HUES64 (cell line): Measurements from ENCODE around the gene OPHN1.
"Not testable (repeated sequence)": the region's sequence is repeated elsewhere in the genome, so short reads cannot be mapped to it uniquely, and the experiment has no call there.

Source experiments
- H3K27ac ChIP-seq: 2 replicates; pipeline ENCODE4 v1.7.0; 2013; ENCODE audit warnings: low read depth, low read length, inconsistent platforms
- H3K27me3 ChIP-seq: 2 replicates; pipeline ENCODE4 v1.6.1; 2013; ENCODE audit warnings: mild to moderate bottlenecking, low read length; ENCODE audit not compliant: insufficient read depth
- H3K36me3 ChIP-seq: 2 replicates; pipeline ENCODE4 v1.6.1; 2013; ENCODE audit warnings: mild to moderate bottlenecking, low read length; ENCODE audit not compliant: insufficient read depth
- H3K4me1 ChIP-seq: 2 replicates; pipeline ENCODE4 v1.6.1; 2013; ENCODE audit warnings: mild to moderate bottlenecking, low read length, moderate library complexity; ENCODE audit not compliant: insufficient read depth
- H3K4me3 ChIP-seq: 2 replicates; pipeline ENCODE4 v1.5.1; 2013; ENCODE audit warnings: mild to moderate bottlenecking, low read length, moderate library complexity
- H3K9ac ChIP-seq: 2 replicates; pipeline ENCODE4 v1.6.1; 2013; ENCODE audit warnings: mild to moderate bottlenecking, low read depth, low read length
- H3K9me3 ChIP-seq: 2 replicates; pipeline ENCODE4 v1.6.1; 2013; ENCODE audit warnings: low read depth, low read length; ENCODE audit not compliant: insufficient read depth
- WGBS: fragments of 150-250, 120-280 bp; methylation state at CpG from one replicate; pipeline ENCODE4 v1.1.7; 2013; ENCODE audit warnings: missing lambda C conversion rate; 5-methylcytosine and 5-hydroxymethylcytosine counted together

OPHN1 gene

DNA sequence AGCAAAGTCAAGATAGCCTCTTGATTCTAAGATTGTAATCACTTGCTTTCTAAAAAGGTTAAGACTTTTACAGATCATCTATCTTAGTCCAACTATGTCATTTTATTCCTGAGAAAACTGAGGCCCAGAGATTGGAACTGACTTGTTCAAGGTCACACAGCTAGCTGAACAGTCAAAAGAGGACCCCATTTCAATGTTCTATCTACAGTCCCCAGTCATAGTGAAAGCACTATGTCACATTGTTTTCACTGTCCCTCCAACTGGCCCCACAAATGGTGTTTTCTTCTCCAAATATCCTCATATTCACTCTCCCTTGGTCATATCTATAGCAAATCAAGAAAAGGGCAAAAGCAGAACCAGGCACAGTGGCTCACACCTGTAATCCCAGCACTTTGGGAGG is 145.2 kb downstream of the OPHN1 start:
- no peak overlapping the region for H3K27ac ChIP-seq
- no peak overlapping the region for H3K4me3 ChIP-seq
- H3K36me3 ChIP-seq = no peaks in the 10 kb centered on the region
- no peaks in the 10 kb centered on the region for H3K27me3 ChIP-seq
- H3K9ac ChIP-seq = no peak overlapping the region
- no peaks in the 10 kb centered on the region for H3K4me1 ChIP-seq
- no peaks in the 10 kb centered on the region for H3K9me3 ChIP-seq

DNA sequence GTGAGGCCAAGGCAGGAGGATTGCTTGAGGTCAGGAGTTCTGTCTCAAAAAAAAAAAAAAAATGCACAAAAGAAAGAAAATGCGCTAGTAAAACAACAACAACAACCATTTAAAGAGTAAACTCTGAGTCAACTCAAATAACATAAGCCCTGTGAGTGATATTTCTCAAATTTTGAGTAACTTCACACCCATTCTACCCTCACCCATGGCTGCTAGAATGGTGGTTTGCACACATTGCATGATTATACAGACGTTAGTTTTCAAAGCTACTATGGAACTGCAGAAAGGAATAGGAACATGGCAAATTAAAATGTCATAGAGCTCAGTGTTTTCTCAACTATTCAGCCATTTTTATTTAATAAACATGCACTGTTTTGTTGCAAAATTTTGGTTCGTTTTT is 145.9 kb downstream of the OPHN1 start:
- Histone ChIP-seq H3K27ac (no peak overlapping the region), H3K4me3 (no peak overlapping the region), H3K9me3 (no peaks in the 10 kb centered on the region), H3K27me3 (no peaks in the 10 kb centered on the region), H3K36me3 (no peaks in the 10 kb centered on the region), H3K4me1 (no peaks in the 10 kb centered on the region), H3K9ac (no peak overlapping the region)
- WGBS = 90% methylated on average over 2 of the region's 3 CpGs

DNA sequence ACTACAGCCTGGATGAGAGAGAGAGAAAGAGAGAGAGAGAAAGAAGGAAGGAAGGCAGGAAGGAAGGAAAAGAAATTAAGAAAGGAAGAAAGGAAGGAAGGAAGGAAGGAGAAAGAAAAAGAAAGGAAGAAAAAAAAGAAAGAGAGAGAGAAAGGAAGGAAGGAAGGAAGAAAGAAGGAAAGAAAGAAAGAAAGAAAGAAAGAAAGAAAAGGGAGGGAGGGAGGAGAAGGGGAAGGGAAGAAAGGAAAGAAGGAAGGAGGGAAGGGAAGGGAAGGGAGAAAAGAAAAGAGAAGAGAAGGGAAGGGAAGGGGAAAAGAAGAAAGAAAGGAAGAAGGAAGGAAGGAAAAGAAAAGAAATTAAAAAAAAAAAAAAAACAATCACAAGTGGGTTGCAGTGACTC is 146.3 kb downstream of the OPHN1 start:
- H3K9ac ChIP-seq = no peak overlapping the region
- no peaks in the 10 kb centered on the region for H3K27me3 ChIP-seq
- no peaks in the 10 kb centered on the region for H3K36me3 ChIP-seq
- H3K9me3 ChIP-seq = no peaks in the 10 kb centered on the region
- H3K27ac ChIP-seq = no peak overlapping the region
- no peaks in the 10 kb centered on the region for H3K4me1 ChIP-seq
- no peak overlapping the region for H3K4me3 ChIP-seq

DNA sequence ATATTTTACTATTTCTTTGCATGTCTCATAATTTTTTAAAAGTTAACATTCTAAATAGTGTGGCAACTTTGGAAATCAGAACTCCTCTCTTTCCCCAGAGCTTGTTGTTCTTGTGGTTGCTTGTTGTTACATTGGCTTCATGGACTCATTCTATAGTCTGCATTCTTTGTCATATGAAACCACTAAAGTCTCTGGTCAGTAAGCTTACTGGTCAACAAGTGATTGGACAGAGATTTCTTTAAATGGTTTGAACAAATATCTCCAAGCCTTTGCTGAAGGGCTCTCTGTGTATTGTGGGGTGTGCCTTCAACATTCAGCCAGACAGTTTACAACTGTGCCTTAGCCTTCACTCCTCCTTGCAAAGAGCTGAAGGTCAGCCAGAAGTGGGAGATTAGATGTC is 147.2 kb downstream of the OPHN1 start:
- Histone ChIP-seq H3K27ac (no peak overlapping the region), H3K4me1 (no peaks in the 10 kb centered on the region), H3K9me3 (no peaks in the 10 kb centered on the region), H3K27me3 (no peaks in the 10 kb centered on the region), H3K4me3 (no peak overlapping the region), H3K9ac (no peak overlapping the region), H3K36me3 (no peaks in the 10 kb centered on the region)

DNA sequence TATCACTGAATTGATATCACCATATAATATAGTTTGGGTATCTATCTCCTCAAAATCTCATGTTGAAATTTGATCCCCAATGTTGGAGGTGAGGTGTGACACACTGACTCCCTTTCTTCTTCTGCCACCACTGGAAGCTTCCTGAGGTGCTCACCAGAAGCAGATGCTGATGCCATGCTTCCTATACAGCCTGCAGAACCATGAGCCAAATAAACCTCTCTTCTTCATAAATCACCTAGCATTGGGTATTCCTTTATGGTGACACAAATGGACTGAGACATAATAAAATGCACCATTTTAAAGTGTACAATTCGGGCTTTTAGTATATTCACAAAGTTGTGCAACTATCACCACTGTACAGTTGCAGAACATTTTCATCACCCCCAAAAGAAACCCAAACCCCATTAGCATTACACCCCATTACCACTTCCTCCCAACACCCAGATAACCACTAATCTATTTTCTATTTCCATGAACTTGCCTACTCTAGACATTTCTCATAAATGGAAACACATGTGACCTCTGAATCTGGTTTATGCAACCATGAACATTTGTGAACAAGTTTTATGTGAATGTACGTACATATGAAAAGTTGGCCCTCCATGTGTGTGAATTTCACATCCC is 148.9 kb downstream of the OPHN1 start:
- Histone ChIP-seq H3K9ac (no peak overlapping the region), H3K27ac (no peak overlapping the region), H3K4me3 (no peak overlapping the region), H3K9me3 (no peaks in the 10 kb centered on the region), H3K27me3 (no peaks in the 10 kb centered on the region), H3K4me1 (0 out of 2 replicates have a peak, but pooled peaks cover 6% of the 10 kb centered on the region), H3K36me3 (no peaks in the 10 kb centered on the region)
- 92% methylated on average over 1 of the region's 2 CpGs for WGBS

DNA sequence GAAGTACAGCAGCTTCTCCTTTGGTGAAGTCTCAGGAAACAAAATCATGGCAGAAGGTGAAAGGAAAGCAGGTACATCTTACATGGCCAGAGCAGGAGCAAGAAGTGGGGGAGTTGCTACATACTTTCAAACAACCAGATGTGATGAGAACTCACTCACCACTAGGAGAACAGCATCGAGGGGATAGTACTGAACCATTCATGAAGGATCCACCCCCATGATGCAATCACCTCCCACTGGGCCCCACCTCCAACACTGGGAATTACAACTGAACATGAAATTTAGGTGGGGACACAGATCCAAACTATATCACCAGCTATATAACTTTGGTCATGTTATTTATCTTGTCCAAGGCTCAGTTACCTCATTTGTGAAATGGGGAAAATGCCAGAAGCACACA is 159.4 kb downstream of the OPHN1 start:
- Histone ChIP-seq H3K9ac (no peak overlapping the region), H3K27me3 (no peaks in the 10 kb centered on the region), H3K4me3 (no peak overlapping the region), H3K4me1 (peaks cover 11% of the 10 kb centered on the region; the same call in 1 of the 2 replicates), H3K9me3 (peaks cover 5% of the 10 kb centered on the region), H3K36me3 (no peaks in the 10 kb centered on the region), H3K27ac (no peak overlapping the region)
- WGBS = 14% methylated on average over 1 of the region's 1 CpG

DNA sequence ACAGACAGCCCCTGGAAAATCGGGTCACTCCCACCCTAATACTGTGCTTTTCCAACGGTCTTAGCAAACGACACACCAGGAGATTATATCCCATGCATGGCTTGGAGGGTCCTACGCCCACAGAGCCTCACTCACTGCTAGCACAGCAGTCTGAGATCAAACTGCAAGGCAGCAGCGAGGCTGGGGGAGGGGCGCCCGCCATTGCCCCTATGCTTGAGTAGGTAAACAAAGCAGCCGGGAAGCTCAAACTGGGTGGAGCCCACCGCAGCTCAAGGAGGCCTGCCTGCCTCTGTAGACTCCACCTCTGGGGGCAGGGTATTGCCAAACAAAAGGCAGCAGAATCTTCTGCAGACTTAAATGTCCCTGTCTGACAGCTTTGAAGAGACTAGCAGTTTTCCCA is 168.5 kb downstream of the OPHN1 start:
- not testable (repeated sequence) for H3K27ac ChIP-seq, H3K27me3 ChIP-seq, H3K9me3 ChIP-seq, H3K4me3 ChIP-seq, H3K9ac ChIP-seq, H3K4me1 ChIP-seq, H3K36me3 ChIP-seq
- WGBS = 60% methylated on average over 9 of the region's 9 CpGs

DNA sequence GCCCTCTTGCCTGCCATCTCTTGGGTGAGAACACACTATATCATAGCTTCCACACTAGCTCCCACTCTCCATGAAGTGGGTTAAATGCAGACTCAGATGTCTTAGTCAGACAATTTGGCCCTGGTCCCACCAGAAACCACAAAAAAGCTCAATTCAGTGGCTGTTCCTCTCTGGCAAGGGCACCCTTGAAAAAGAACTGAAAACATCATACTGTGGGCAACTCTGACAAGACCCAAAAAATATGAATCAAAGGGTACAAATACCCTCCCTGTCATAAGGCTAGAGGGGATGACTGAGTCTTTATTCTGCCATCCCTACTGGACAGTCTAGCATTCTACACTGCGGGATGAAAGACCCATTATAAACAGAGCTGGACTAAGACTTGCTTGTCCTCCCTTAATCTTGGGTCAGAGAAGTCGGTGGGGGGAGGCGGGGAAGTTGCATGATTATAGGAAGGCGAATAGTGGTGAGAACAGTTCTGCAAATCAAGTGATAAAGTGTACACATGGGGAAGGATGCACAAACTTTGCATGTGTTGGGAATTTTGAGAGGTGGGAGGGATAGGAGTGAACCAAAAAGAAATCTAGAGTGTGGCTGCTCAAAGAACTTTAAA is 172.1 kb downstream of the OPHN1 start:
- no peaks in the 10 kb centered on the region for H3K27me3 ChIP-seq
- 96% methylated on average over 4 of the region's 4 CpGs for WGBS
- H3K9me3 ChIP-seq = no peaks in the 10 kb centered on the region
- H3K27ac ChIP-seq = no peak overlapping the region
- no peak overlapping the region for H3K9ac ChIP-seq
- no peak overlapping the region for H3K4me3 ChIP-seq
- H3K4me1 ChIP-seq = peaks cover 2% of the 10 kb centered on the region; the same call in 1 of the 2 replicates
- no peaks in the 10 kb centered on the region for H3K36me3 ChIP-seq

DNA sequence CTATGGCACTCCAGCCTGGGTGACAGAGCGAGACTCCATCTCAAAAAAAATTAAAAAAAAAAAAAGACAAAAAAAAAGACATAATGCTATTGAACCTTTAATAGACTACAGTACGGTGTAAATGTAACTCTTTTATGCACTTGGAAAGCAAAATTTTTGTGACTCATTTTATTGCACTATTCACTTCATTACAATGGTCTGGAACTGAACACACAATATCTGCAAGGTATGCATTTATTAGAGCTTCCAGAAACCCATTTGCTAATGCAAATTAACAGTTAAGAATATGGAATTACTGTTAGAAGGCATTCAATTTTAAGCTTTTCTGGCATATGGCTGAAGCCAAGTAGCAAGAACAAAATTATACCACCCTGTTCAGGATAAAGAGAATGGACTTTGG is 176.3 kb downstream of the OPHN1 start:
- Histone ChIP-seq H3K36me3 (no peaks in the 10 kb centered on the region), H3K9me3 (no peaks in the 10 kb centered on the region), H3K27me3 (no peaks in the 10 kb centered on the region), H3K4me3 (no peak overlapping the region), H3K27ac (no peak overlapping the region), H3K9ac (no peak overlapping the region), H3K4me1 (no peaks in the 10 kb centered on the region)
- WGBS = 100% methylated on average over 1 of the region's 2 CpGs

DNA sequence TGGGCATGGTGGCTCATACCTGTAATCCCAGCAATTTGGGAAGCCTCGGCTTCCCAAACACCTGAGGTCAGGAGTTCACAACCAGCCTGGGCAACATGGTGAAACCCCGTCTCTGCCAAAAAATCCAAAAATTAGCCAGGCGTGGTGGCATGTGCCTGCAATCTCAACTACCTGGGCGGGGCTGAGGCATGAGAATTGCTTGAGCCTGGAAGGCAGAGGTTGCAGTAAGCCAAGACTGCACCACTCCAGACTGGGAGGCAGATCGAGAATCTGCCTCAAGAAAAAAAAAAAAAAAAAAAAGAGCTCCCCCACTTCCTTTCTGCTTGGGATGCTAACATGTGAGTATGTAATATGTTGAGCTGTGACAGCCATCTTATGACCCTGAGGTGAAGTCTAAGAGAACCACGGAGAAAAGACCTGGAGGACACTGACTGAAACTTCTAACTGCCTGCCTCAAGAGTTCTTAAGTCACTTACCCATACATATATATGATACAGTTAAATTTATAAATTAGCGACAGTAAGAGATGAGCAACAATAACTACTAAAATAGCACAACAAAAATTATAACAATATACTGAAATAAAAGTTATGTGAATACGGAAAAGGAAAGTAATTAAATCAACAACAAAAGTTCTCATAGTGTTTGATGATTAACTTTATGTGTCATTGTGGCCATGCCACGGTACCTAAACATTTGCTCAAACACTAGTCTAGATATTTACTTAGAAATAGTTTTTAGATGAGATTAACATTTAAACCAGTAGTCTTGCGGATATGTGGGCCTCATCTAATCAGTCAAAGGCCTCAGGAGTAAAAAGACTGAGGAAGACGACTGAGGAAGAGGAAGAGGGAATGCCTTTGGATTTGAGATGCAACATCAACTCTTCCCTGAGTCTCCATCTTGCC is 178.3 kb downstream of the OPHN1 start:
- no peaks in the 10 kb centered on the region for H3K4me1 ChIP-seq
- no peaks in the 10 kb centered on the region for H3K36me3 ChIP-seq
- no peak overlapping the region for H3K9ac ChIP-seq
- H3K27ac ChIP-seq = no peak overlapping the region
- H3K4me3 ChIP-seq = no peak overlapping the region
- H3K27me3 ChIP-seq = no peaks in the 10 kb centered on the region
- no peaks in the 10 kb centered on the region for H3K9me3 ChIP-seq
- WGBS = 94% methylated on average over 6 of the region's 11 CpGs

DNA sequence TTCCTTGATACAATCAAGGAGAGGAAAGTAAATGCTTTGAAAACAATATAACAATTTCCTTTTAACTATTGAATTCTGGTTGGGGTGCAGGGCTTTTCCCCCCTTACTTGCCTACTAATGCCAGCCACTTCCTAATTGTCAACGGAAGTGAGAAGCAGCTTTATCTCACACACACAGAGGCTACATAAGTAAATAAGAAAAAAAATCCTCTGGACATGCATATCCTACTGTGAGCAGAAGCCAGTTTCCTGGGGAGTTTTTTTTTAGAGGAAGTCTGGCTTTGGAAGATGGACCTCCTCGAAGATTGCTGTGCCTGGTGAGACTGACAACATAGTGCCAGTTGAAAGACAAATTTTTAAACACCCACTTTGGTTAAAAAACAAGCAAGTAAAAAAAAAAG is 180.6 kb downstream of the OPHN1 start:
- Histone ChIP-seq H3K4me1 (no peaks in the 10 kb centered on the region), H3K27me3 (no peaks in the 10 kb centered on the region), H3K27ac (no peak overlapping the region), H3K9me3 (no peaks in the 10 kb centered on the region), H3K4me3 (no peak overlapping the region), H3K9ac (no peak overlapping the region), H3K36me3 (no peaks in the 10 kb centered on the region)
- 80% methylated on average over 1 of the region's 2 CpGs for WGBS
